HL-60 (cell line): ENCODE measurements around the gene JCHAIN.

ENCODE experiments used
- DNase-seq, 2 experiments: peaks; one replicate each; pipeline ENCODE4 v3.0.0-alpha.2; 2010 to 2020; ENCODE audit warnings: low read depth in 1 of 2, low spot score in 1 of 2
- H3K27ac ChIP-seq: fragments of 250-450 bp; sonication (Bioruptor Pico); replicated peaks from 2 replicates; pipeline ENCODE4 v1.5.1; 2020; ENCODE audit warnings: mild to moderate bottlenecking, moderate library complexity
- H3K27me3 ChIP-seq: fragments of 250-450 bp; sonication (Bioruptor Pico); 2 replicates; pipeline ENCODE4 v1.5.1; 2021; ENCODE audit warnings: mild to moderate bottlenecking, moderate library complexity; ENCODE audit not compliant: insufficient read depth, poor library complexity, severe bottlenecking
- H3K4me3 ChIP-seq: replicated peaks from 2 replicates; pipeline ENCODE4 v1.5.1; 2011; ENCODE audit warnings: mild to moderate bottlenecking, control low read depth, low read length; ENCODE audit not compliant: insufficient read depth
- CTCF ChIP-seq: IDR thresholded peaks from one replicate; pipeline ENCODE4 v1.5.1; 2011; ENCODE audit warnings: low read length, control low read depth, inconsistent platforms; ENCODE audit not compliant: insufficient read depth
- GABPA ChIP-seq: IDR thresholded peaks from 2 replicates; pipeline ENCODE4 v1.6.1; 2012; ENCODE audit warnings: low read depth
- POLR2AphosphoS5 ChIP-seq: IDR thresholded peaks from 2 replicates; pipeline ENCODE4 v1.6.1; 2012; ENCODE audit warnings: low read depth
- REST ChIP-seq: IDR thresholded peaks from 2 replicates; pipeline ENCODE4 v1.6.1; 2012; ENCODE audit warnings: low read depth; ENCODE audit not compliant: insufficient replicate concordance
- SPI1 ChIP-seq: IDR thresholded peaks from 2 replicates; pipeline ENCODE4 v1.6.1; 2012; ENCODE audit warnings: low read depth, mild to moderate bottlenecking, borderline replicate concordance

The JCHAIN gene

GRCh38 chr4:70678383-70678999 is 12.2 kb upstream of the JCHAIN start:
- Histone ChIP-seq H3K27me3 (no peaks in the 10 kb centered on the region), H3K27ac (no peak overlapping the region), H3K4me3 (no peak overlapping the region)
- TF ChIP-seq CTCF = no peak
- no peak for TF ChIP-seq GABPA
- TF ChIP-seq POLR2AphosphoS5 = no peak
- TF ChIP-seq SPI1 = no peak
- no peak for TF ChIP-seq REST
- DNase-seq = no peak

- Histone ChIP-seq H3K27ac (no peak overlapping the region), H3K27me3 (no peaks in the 10 kb centered on the region), H3K4me3 (no peak overlapping the region)
- no peak for TF ChIP-seq POLR2AphosphoS5
- no peak for TF ChIP-seq GABPA
- TF ChIP-seq SPI1 = no peak
- no peak for TF ChIP-seq CTCF
- TF ChIP-seq REST = no peak
- DNase-seq = no peak
These were observed 10.3 kb upstream of the JCHAIN start for GRCh38 chr4:70676554-70677090.

GRCh38 chr4:70674731-70675130 is 8.4 kb upstream of the JCHAIN start:
- no peak for DNase-seq
- no peak overlapping the region for H3K4me3 ChIP-seq
- H3K27me3 ChIP-seq = no peaks in the 10 kb centered on the region
- H3K27ac ChIP-seq = no peak overlapping the region
- TF ChIP-seq GABPA (no peak), CTCF (no peak), POLR2AphosphoS5 (no peak), REST (no peak), SPI1 (no peak)
